HepG2 (cell line): ENCODE measurements around the gene BMPR2. TPM values are rescaled to one million over a fixed set of nuclear protein-coding genes. Genes with fewer than 3 reads are reported as not detected.

Experiments
- CC2D1A ChIP-seq: sonication (generic); formaldehyde crosslinking; IDR thresholded peaks from 2 replicates; pipeline ENCODE4 v1.8.1; 2023; ENCODE audit warnings: mild to moderate bottlenecking, missing genetic modification reagents
- DPF2 ChIP-seq: sonication (generic); formaldehyde crosslinking; IDR thresholded peaks from 2 replicates; pipeline ENCODE4 v1.4.0; 2020; ENCODE audit warnings: mild to moderate bottlenecking, low read depth, missing genetic modification reagents, borderline replicate concordance
- FOSL1 ChIP-seq: sonication (generic); formaldehyde crosslinking; IDR thresholded peaks from 2 replicates; pipeline ENCODE4 v1.9.0; 2021; ENCODE audit warnings: missing genetic modification reagents, borderline replicate concordance
- KDM1A ChIP-seq: IDR thresholded peaks from 2 replicates; pipeline ENCODE4 v1.6.1; 2016; ENCODE audit warnings: missing compliant biosample characterization
- KDM2A ChIP-seq: sonication (generic); formaldehyde crosslinking; IDR thresholded peaks from 2 replicates; pipeline ENCODE4 v1.4.0; 2020; ENCODE audit warnings: low read depth, missing genetic modification reagents, borderline replicate concordance
- MATR3 ChIP-seq: sonication (generic); formaldehyde crosslinking; IDR thresholded peaks from 2 replicates; pipeline ENCODE4 v1.4.0; 2020; ENCODE audit warnings: missing genetic modification reagents
- NFAT5 ChIP-seq: sonication (generic); formaldehyde crosslinking; IDR thresholded peaks from 2 replicates; pipeline ENCODE4 v1.4.0; 2020; ENCODE audit warnings: missing genetic modification reagents
- NR2C2 ChIP-seq: sonication (generic); formaldehyde crosslinking; IDR thresholded peaks from 2 replicates; pipeline ENCODE4 v1.4.0; 2020; ENCODE audit warnings: missing genetic modification reagents, mild to moderate bottlenecking, moderate library complexity, borderline replicate concordance
- RFXAP ChIP-seq: sonication (generic); formaldehyde crosslinking; IDR thresholded peaks from 2 replicates; pipeline ENCODE4 v1.4.0; 2020; ENCODE audit warnings: missing genetic modification reagents, borderline replicate concordance
- SKI ChIP-seq: fragments of 450-650 bp; IDR thresholded peaks from one replicate; pipeline ENCODE4 v1.6.1; 2018; ENCODE audit warnings: mild to moderate bottlenecking; ENCODE audit not compliant: partially characterized antibody
- ZBTB37 ChIP-seq: sonication (generic); formaldehyde crosslinking; IDR thresholded peaks from 2 replicates; pipeline ENCODE4 v1.4.0; 2020; ENCODE audit warnings: mild to moderate bottlenecking, missing genetic modification reagents
- ZBTB43 ChIP-seq: sonication (generic); formaldehyde crosslinking; conservative IDR thresholded peaks from 2 replicates; pipeline ENCODE4 v1.4.0; 2020; ENCODE audit warnings: missing genetic modification reagents
- ZGPAT ChIP-seq: IDR thresholded peaks from 2 replicates; pipeline ENCODE4 v1.6.1; 2016; ENCODE audit warnings: mild to moderate bottlenecking
- ZNF232 ChIP-seq: sonication (generic); formaldehyde crosslinking; IDR thresholded peaks from 2 replicates; pipeline ENCODE4 v1.4.0; 2020; ENCODE audit warnings: missing genetic modification reagents, borderline replicate concordance
- ZNF329 ChIP-seq: sonication (generic); formaldehyde crosslinking; IDR thresholded peaks from 2 replicates; pipeline ENCODE4 v1.9.0; 2021; ENCODE audit warnings: low read depth, mild to moderate bottlenecking, missing genetic modification reagents
- ZNF563 ChIP-seq: sonication (generic); formaldehyde crosslinking; IDR thresholded peaks from 2 replicates; pipeline ENCODE4 v1.8.0; 2022; ENCODE audit warnings: mild to moderate bottlenecking, moderate library complexity, missing genetic modification reagents
- ZNF784 ChIP-seq: sonication (generic); formaldehyde crosslinking; IDR thresholded peaks from 2 replicates; pipeline ENCODE4 v1.5.1; 2020; ENCODE audit warnings: missing genetic modification reagents, mild to moderate bottlenecking, borderline replicate concordance
- polyA plus RNA-seq, 8 experiments: library from polyadenylated mRNA; depleted of rRNA in 3 of 8; stranded (reverse) in 7 of 8; unstranded in 1 of 8; fragments of >200 nt; fragmentation: Illumina TruSeq in 4 of 8; extraction: Trizol in 4 of 8; gene quantifications; 2 replicates each; pipeline versions ENCODE4 v1.2.1 to v1.2.3, GENCODE V29; 2011 to 2016; ENCODE audit warnings: low read depth in 4 of 8, missing spikeins in 1 of 8, mixed read lengths in 1 of 8; ENCODE audit not compliant: insufficient read depth in 1 of 8
- total RNA-seq, 5 experiments: library from RNA; depleted of rRNA; stranded (reverse); fragments of >200 nt; fragmentation: Illumina TruSeq; extraction: Trizol; gene quantifications; 2 replicates each; pipeline ENCODE4 v1.2.3, GENCODE V29; 2016; ENCODE audit warnings: low read depth in 1 of 5

BMPR2 gene
- total and polyA plus RNA-seq, 2 of the 13 experiments (the other 11 are each of a cell fraction or from before 2014, with no cell fraction given): 5.5 to 10.3 TPM

- TF ChIP-seq ZNF563 (CRISPR knock-in tag): peak; percentile 54; the same call in 1 of the 2 replicates
- TF ChIP-seq DPF2 (CRISPR knock-in tag): peak; percentile 28; the same call in 1 of the 2 replicates
- no peak; the same call in 1 of the 2 replicates for TF ChIP-seq ZBTB43 (CRISPR knock-in tag)
- TF ChIP-seq ZGPAT: no peak; the same call in 1 of the 2 replicates
- TF ChIP-seq ZNF329: peak; percentile 26; the same call in 1 of the 2 replicates
- 0 out of 2 replicates have a peak, but pooled peaks have one; percentile 38 for TF ChIP-seq NFAT5 (CRISPR knock-in tag)
- no peak for TF ChIP-seq KDM1A (CRISPR knock-in tag)
- peak; percentile 95 for TF ChIP-seq SKI
- peak; percentile 69; the same call in 1 of the 2 replicates for TF ChIP-seq ZNF232
- TF ChIP-seq ZNF784 (CRISPR knock-in tag): 0 out of 2 replicates have a peak, but pooled peaks have one; percentile 12
- TF ChIP-seq CC2D1A: no peak
- no peak for TF ChIP-seq FOSL1 (CRISPR knock-in tag)
- TF ChIP-seq MATR3: no peak
- 0 out of 2 replicates have a peak, but pooled peaks have one; percentile 38 for TF ChIP-seq NR2C2 (CRISPR knock-in tag)
- no peak for TF ChIP-seq RFXAP (CRISPR knock-in tag)
- TF ChIP-seq KDM2A (CRISPR knock-in tag): peak; percentile 91
- peak; percentile 0; the same call in 1 of the 2 replicates for TF ChIP-seq ZBTB37 (CRISPR knock-in tag)
Measured at GRCh38 chr2:202375609-202376408, at the start of gene BMPR2 (continued).
